ENCODE measurements around the gene UHMK1.

The UHMK1 gene

DNA sequence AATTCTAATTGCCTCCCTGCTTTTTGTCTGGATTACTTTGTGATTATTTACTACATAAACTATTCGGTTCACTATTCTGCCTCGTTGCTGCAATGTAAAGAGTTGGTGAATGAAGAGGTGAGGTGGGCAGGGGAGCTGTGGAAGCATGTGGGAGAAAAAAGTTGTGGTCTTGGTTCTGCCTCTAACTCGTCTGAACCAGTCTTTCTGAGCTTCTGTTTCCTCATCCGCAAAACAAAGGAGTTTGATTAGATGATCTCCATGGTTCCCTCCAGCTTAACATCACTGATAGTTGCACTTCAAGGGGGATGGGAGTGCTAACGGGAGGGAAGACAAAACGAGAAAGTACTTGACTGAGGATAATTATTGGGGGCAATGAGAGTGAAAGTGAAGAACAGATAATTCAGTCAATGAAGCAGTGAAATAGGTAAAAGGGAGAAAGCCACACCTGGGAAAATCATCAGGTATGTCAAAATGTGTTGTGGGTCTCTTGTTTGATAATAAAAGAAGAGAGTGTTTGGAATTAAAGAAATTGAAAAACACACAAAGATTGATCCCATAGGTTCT lies 26.2 kb upstream of the UHMK1 start:
- no peak overlapping the region for H2BK120ac ChIP-seq (ENCODE audit: low read depth, low read length)
- no peak overlapping the region for H2BK15ac ChIP-seq (ENCODE audit: low read length)
- peaks cover 0 to 1% of the 10 kb centered on the region in 2 donors for H3K4me1 ChIP-seq (ENCODE audit: control insufficient read depth in 2 of 2, insufficient read depth in 1 of 2, low read depth in 1 of 2, low read length in 2 of 2)
- WGBS, 2 donors (ENCODE audit: extremely low coverage in 2 of 2, insufficient read length in 2 of 2, insufficient replicate concordance in 1 of 2), result no CpG with 5 or more reads among the region's 6 CpGs
- no peak overlapping the region for H3K18ac ChIP-seq (ENCODE audit: low read length)
- H3K23ac ChIP-seq (ENCODE audit: low read depth, low read length, poor library complexity), result no peak overlapping the region
- H4K91ac ChIP-seq (ENCODE audit: low read depth, low read length, poor library complexity), result no peak overlapping the region
- no peak overlapping the region for H3K4me2 ChIP-seq (ENCODE audit: insufficient read depth, low read length, poor library complexity, severe bottlenecking)
- H2BK5ac ChIP-seq (ENCODE audit: low read length), result no peak overlapping the region
- H3K27ac ChIP-seq (replicated peaks; ENCODE audit: low read length), result no peak overlapping the region
- no peak for DNase-seq (ENCODE audit: low spot score)
- peaks cover 0 to 4% (median 3%) of the 10 kb centered on the region in 3 experiments for H3K27me3 ChIP-seq (ENCODE audit: control insufficient read depth in 3 of 3, insufficient read depth in 3 of 3, low read depth in 1 of 3, low read length in 3 of 3)
- no peak overlapping the region for H2BK12ac ChIP-seq (ENCODE audit: low read length)
- no peaks in the 10 kb centered on the region for H3K36me3 ChIP-seq (replicated peaks in 1 of 2; ENCODE audit: control insufficient read depth in 2 of 2, insufficient read depth in 2 of 2, low read length in 2 of 2)
- H2AK5ac ChIP-seq (ENCODE audit: low read depth, low read length), result no peak overlapping the region
- no peak overlapping the region for H3K14ac ChIP-seq (ENCODE audit: low read length)
- no peaks in the 10 kb centered on the region for H3K79me1 ChIP-seq (ENCODE audit: low read depth, low read length)
- H3K4ac ChIP-seq (ENCODE audit: low read length), result no peak overlapping the region
- peaks cover 3% of the 10 kb centered on the region in 2 donors for H3K9me3 ChIP-seq (replicated peaks in 1 of 2; ENCODE audit: control insufficient read depth in 2 of 2, insufficient read depth in 1 of 2, low read depth in 1 of 2, low read length in 2 of 2)
- no peak overlapping the region for H3K9ac ChIP-seq (ENCODE audit: low read depth, low read length, poor library complexity)
- peak overlapping the region; percentile 54 for H2AFZ ChIP-seq (ENCODE audit: low read length)
- no peak overlapping the region for H3K4me3 ChIP-seq (ENCODE audit: low read length in 2 of 2)
- no peak overlapping the region for H4K8ac ChIP-seq (ENCODE audit: low read depth, low read length)

DNA sequence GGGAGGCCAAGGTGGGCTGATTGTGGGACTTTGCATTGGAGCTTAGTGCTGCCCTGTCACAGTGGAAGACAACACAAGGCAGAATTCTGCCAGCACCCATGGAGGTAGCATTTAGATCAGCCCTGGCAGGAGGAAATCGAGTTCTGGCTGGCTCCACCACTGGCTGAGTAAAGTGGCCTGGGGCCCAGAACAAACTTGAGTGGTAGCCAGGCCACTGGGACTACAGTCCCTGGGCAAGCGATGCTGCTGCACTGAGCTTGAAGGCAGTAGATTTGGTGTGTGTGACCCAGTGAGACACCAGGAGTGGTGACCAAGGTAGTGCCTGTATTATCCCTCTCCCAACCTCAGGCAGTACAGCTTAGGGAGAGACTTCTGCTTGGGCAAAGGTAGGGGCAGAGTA lies 22.5 kb upstream of the UHMK1 start:
- Histone ChIP-seq H3K23ac (ENCODE audit: low read depth, low read length, poor library complexity) (no peak overlapping the region), H3K4me2 (ENCODE audit: insufficient read depth, low read length, poor library complexity, severe bottlenecking) (no peak overlapping the region), H2AFZ (ENCODE audit: low read length) (no peak overlapping the region), H3K36me3 (replicated peaks in 1 of 2; ENCODE audit: control insufficient read depth in 2 of 2, insufficient read depth in 2 of 2, low read length in 2 of 2) (no peaks in the 10 kb centered on the region), H3K27me3 (ENCODE audit: control insufficient read depth in 3 of 3, insufficient read depth in 3 of 3, low read depth in 1 of 3, low read length in 3 of 3) (peaks cover 0 to 4% (median 0%) of the 10 kb centered on the region in 3 experiments), H2AK5ac (ENCODE audit: low read depth, low read length) (no peak overlapping the region), H2BK12ac (ENCODE audit: low read length) (no peak overlapping the region), H3K4ac (ENCODE audit: low read length) (no peak overlapping the region), H3K4me3 (ENCODE audit: low read length in 2 of 2) (no peak overlapping the region), H3K9me3 (replicated peaks in 1 of 2; ENCODE audit: control insufficient read depth in 2 of 2, insufficient read depth in 1 of 2, low read depth in 1 of 2, low read length in 2 of 2) (peaks cover 3% of the 10 kb centered on the region in 2 donors), H3K27ac (replicated peaks; ENCODE audit: low read length) (no peak overlapping the region), H4K8ac (ENCODE audit: low read depth, low read length) (no peak overlapping the region), H2BK120ac (ENCODE audit: low read depth, low read length) (no peak overlapping the region), H2BK15ac (ENCODE audit: low read length) (no peak overlapping the region), H2BK5ac (ENCODE audit: low read length) (no peak overlapping the region), H3K18ac (ENCODE audit: low read length) (no peak overlapping the region), H4K91ac (ENCODE audit: low read depth, low read length, poor library complexity) (no peak overlapping the region), H3K14ac (ENCODE audit: low read length) (no peak overlapping the region), H3K9ac (ENCODE audit: low read depth, low read length, poor library complexity) (no peak overlapping the region), H3K4me1 (ENCODE audit: control insufficient read depth in 2 of 2, insufficient read depth in 1 of 2, low read depth in 1 of 2, low read length in 2 of 2) (no peaks in the 10 kb centered on the region), H3K79me1 (ENCODE audit: low read depth, low read length) (no peaks in the 10 kb centered on the region)
- no CpG with 5 or more reads among the region's 2 CpGs for WGBS, 2 donors (ENCODE audit: extremely low coverage in 2 of 2, insufficient read length in 2 of 2, insufficient replicate concordance in 1 of 2)
- DNase-seq (ENCODE audit: low spot score), result no peak

DNA sequence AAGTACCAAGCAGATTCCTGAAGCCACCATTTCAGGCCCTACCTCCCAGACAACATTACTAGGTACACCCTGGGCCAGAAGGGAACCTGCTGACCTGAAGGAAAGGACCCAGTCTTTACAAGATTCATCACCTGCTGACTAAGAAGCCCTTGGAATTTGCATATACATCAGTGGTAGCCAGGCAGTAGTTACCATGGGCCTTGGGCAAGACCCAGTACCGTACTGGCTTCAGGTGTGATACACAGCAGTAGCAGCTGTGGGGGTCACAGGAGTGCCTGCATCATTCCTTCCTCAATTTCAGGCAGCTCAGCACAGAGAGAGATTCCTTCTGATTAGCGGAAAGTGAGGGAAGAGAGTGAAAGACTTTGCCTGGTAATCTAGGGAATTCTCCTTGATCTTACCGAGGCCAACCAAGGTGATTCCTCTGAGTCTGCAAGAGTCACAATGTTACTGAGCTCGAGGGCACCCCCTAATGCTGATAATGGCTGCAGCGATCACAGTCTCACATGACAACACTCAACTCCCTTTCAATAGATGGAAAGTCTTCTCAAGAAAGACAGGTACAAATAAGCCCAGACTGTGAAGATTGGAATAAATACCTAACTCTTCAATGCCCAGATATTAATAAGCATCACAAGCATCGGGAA lies 22.0 kb upstream of the UHMK1 start:
- H3K27ac ChIP-seq (replicated peaks; ENCODE audit: low read length), result no peak overlapping the region
- H3K23ac ChIP-seq (ENCODE audit: low read depth, low read length, poor library complexity), result no peak overlapping the region
- peaks cover 0 to under 1% (median 0%) of the 10 kb centered on the region in 3 experiments for H3K27me3 ChIP-seq (ENCODE audit: control insufficient read depth in 3 of 3, insufficient read depth in 3 of 3, low read depth in 1 of 3, low read length in 3 of 3)
- no peak overlapping the region for H3K14ac ChIP-seq (ENCODE audit: low read length)
- H3K18ac ChIP-seq (ENCODE audit: low read length), result no peak overlapping the region
- H3K9me3 ChIP-seq (replicated peaks in 1 of 2; ENCODE audit: control insufficient read depth in 2 of 2, insufficient read depth in 1 of 2, low read depth in 1 of 2, low read length in 2 of 2), result peaks cover 3% of the 10 kb centered on the region in 2 donors
- H2BK12ac ChIP-seq (ENCODE audit: low read length), result no peak overlapping the region
- H2BK120ac ChIP-seq (ENCODE audit: low read depth, low read length), result no peak overlapping the region
- H2BK5ac ChIP-seq (ENCODE audit: low read length), result no peak overlapping the region
- no peak overlapping the region for H3K4me3 ChIP-seq (ENCODE audit: low read length in 2 of 2)
- H3K9ac ChIP-seq (ENCODE audit: low read depth, low read length, poor library complexity), result no peak overlapping the region
- H2AK5ac ChIP-seq (ENCODE audit: low read depth, low read length), result no peak overlapping the region
- H2BK15ac ChIP-seq (ENCODE audit: low read length), result no peak overlapping the region
- WGBS, 2 donors (ENCODE audit: extremely low coverage in 2 of 2, insufficient read length in 2 of 2, insufficient replicate concordance in 1 of 2), result no CpG with 5 or more reads among the region's 6 CpGs
- DNase-seq (ENCODE audit: low spot score), result no peak
- H3K36me3 ChIP-seq (replicated peaks in 1 of 2; ENCODE audit: control insufficient read depth in 2 of 2, insufficient read depth in 2 of 2, low read length in 2 of 2), result no peaks in the 10 kb centered on the region
- no peaks in the 10 kb centered on the region for H3K4me1 ChIP-seq (ENCODE audit: control insufficient read depth in 2 of 2, insufficient read depth in 1 of 2, low read depth in 1 of 2, low read length in 2 of 2)
- no peaks in the 10 kb centered on the region for H3K79me1 ChIP-seq (ENCODE audit: low read depth, low read length)
- H2AFZ ChIP-seq (ENCODE audit: low read length), result no peak overlapping the region
- H3K4me2 ChIP-seq (ENCODE audit: insufficient read depth, low read length, poor library complexity, severe bottlenecking), result no peak overlapping the region
- no peak overlapping the region for H4K8ac ChIP-seq (ENCODE audit: low read depth, low read length)
- no peak overlapping the region for H4K91ac ChIP-seq (ENCODE audit: low read depth, low read length, poor library complexity)
- no peak overlapping the region for H3K4ac ChIP-seq (ENCODE audit: low read length)

DNA sequence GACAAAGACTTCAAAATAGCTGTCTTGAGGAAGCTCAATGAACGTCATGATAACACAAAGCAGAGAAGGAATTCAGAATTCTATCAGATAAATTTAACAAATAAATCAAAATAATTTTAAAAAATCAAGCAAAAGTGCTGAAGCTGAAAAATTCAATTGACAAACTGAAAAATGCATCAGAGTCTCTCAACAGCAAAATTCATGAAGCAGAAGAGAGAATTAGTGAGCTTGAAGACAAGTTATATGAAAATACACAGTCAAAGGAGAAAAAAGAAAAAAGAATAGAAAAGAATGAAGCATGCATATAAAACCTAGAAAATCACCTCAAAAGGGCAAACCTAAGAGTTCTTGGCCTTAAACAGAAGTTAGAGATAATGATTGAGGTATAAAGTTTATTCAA lies 21.0 kb upstream of the UHMK1 start:
- Histone ChIP-seq H2BK15ac (ENCODE audit: low read length) (no peak overlapping the region), H3K27ac (replicated peaks; ENCODE audit: low read length) (no peak overlapping the region), H3K9ac (ENCODE audit: low read depth, low read length, poor library complexity) (no peak overlapping the region), H2AFZ (ENCODE audit: low read length) (no peak overlapping the region), H3K23ac (ENCODE audit: low read depth, low read length, poor library complexity) (no peak overlapping the region), H3K14ac (ENCODE audit: low read length) (no peak overlapping the region), H3K9me3 (replicated peaks in 1 of 2; ENCODE audit: control insufficient read depth in 2 of 2, insufficient read depth in 1 of 2, low read depth in 1 of 2, low read length in 2 of 2) (peaks cover 3% of the 10 kb centered on the region in 2 donors), H2AK5ac (ENCODE audit: low read depth, low read length) (no peak overlapping the region), H4K91ac (ENCODE audit: low read depth, low read length, poor library complexity) (no peak overlapping the region), H2BK12ac (ENCODE audit: low read length) (no peak overlapping the region), H3K4me1 (ENCODE audit: control insufficient read depth in 2 of 2, insufficient read depth in 1 of 2, low read depth in 1 of 2, low read length in 2 of 2) (no peaks in the 10 kb centered on the region), H3K79me1 (ENCODE audit: low read depth, low read length) (no peaks in the 10 kb centered on the region), H3K36me3 (replicated peaks in 1 of 2; ENCODE audit: control insufficient read depth in 2 of 2, insufficient read depth in 2 of 2, low read length in 2 of 2) (no peaks in the 10 kb centered on the region), H3K27me3 (ENCODE audit: control insufficient read depth in 3 of 3, insufficient read depth in 3 of 3, low read depth in 1 of 3, low read length in 3 of 3) (no peaks in the 10 kb centered on the region), H2BK5ac (ENCODE audit: low read length) (no peak overlapping the region), H3K4me3 (ENCODE audit: low read length in 2 of 2) (no peak overlapping the region), H4K8ac (ENCODE audit: low read depth, low read length) (no peak overlapping the region), H3K18ac (ENCODE audit: low read length) (no peak overlapping the region), H3K4me2 (ENCODE audit: insufficient read depth, low read length, poor library complexity, severe bottlenecking) (no peak overlapping the region), H2BK120ac (ENCODE audit: low read depth, low read length) (no peak overlapping the region), H3K4ac (ENCODE audit: low read length) (no peak overlapping the region)
- DNase-seq (ENCODE audit: low spot score), result no peak
- WGBS, 2 donors (ENCODE audit: extremely low coverage in 2 of 2, insufficient read length in 2 of 2, insufficient replicate concordance in 1 of 2), result no CpG with 5 or more reads among the region's 1 CpG
